T-helper 1 cell treated with Interleukin-12 subunit alpha and Interleukin-12 subunit beta and Interleukin-4 antibody, amounts not matched to agents 30 ng/mL and 1 ng/mL, for 36 hours (primary cell): ENCODE results near the gene NHEJ1. TPM values are rescaled to one million over a fixed set of nuclear protein-coding genes. Genes with fewer than 3 reads are reported as not detected.

Experiments
- intact Hi-C: fragments of 100-400 bp; cut with micrococcal nuclease; formaldehyde crosslinking; loops from one replicate; pipeline ENCODE4 v1.15.1; 2024
- total RNA-seq: library from RNA; stranded (reverse); gene quantifications from 2 replicates; pipeline ENCODE4 v1.2.3, GENCODE V29; 2022

Gene NHEJ1
- total RNA-seq, 1 donor from 2014 or later: 20.4 TPM

GRCh38 chr2:219099329-219099728 is 61.3 kb downstream of the NHEJ1 start:
- intact Hi-C loops: no loop called here

- intact Hi-C loops: no loop called here
These were observed 65.1 kb downstream of the NHEJ1 start for GRCh38 chr2:219095406-219095935.

GRCh38 chr2:219094171-219094570 is 66.4 kb downstream of the NHEJ1 start:
- intact Hi-C loops: no loop called here

- intact Hi-C loops: no loop called here
These were observed 69.9 kb downstream of the NHEJ1 start for GRCh38 chr2:219090436-219091299.

DNA sequence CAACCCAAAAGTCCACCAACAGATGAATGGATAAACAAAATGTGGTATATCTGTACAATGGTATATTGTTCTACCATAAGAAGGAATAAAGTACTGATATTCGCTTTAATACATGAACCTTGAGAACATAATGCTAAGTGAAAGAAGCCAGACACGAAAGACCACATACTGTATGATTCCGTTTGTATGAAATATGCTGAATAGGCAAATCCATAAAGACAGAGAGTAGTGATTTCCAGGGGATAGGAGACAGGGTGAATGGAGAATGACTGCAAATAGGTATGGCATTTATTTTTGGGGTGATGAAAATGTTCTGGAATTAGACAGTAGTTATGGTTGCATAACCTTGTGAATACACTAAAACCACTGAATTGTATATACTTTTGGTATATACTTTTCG is 71.3 kb downstream of the NHEJ1 start:
- intact Hi-C loops: no loop called here

GRCh38 chr2:219087848-219088247 is 72.8 kb downstream of the NHEJ1 start:
- intact Hi-C loops: no loop called here

DNA sequence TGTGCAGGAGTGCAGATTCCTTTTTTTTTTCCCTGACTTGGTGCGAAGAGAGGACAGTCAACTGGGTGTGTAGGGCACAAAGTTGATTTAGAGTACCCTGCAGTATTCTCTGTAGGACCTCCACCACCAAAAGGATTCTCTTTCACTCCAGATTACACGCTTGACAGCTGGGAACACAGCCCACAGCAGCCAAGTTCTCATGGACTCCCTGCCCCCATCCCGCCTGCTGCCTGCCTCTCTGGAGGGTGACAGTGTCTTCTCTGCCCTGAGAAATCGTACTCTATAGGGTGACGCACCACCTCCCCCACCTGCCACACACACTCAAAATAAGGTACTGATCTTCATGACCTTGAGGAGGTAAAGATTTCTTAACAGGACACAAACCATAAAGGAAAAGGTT is 73.3 kb downstream of the NHEJ1 start:
- intact Hi-C loops: no loop called here

GRCh38 chr2:219086196-219086595 is 74.4 kb downstream of the NHEJ1 start:
- intact Hi-C loops: no loop called here

- intact Hi-C loops: no loop called here
These were observed 75.8 kb downstream of the NHEJ1 start for GRCh38 chr2:219084791-219085190.

- intact Hi-C loops: no loop called here
These were observed 78.2 kb downstream of the NHEJ1 start for GRCh38 chr2:219082332-219082958.

- intact Hi-C loops: no loop called here
These were observed 78.8 kb downstream of the NHEJ1 start for GRCh38 chr2:219081701-219082331.

DNA sequence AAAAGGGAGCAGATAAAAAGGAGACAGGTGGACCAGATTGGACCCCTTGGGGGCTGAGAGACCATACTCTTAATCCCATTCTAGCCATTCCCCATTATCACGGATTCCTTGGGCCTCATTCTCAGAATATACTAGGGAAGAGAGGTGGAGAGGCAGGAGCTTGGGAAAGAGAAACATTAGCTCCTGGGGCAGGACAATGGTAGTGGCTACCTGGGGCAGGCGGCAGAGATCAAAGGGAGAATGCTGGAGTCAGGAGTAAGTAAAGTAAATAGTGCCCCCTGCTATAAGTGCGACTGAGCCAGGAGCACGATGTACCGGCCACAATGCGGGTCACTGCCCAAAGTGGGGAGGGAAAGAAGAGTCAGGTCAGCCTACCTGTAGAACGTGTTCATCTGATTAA is 79.5 kb downstream of the NHEJ1 start:
- intact Hi-C loops: no loop called here

DNA sequence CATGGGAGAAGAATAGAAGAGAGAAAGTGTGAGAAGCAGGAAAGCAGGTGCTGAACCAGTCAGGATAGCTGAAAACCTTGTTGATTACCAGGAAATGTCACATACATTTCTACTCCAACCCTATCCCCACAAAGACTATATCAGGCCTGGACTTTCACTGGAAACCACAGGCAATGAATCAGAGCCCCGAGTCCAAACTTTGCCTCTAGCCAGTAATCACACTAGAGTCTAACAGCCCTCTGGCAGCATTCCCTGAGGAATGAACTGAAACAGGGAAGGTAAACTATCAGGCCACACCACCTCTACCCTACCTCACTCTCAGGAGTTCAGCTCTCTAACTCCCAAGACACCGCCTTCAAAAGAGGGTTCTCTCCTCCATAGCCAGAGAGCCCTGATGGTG is 81.2 kb downstream of the NHEJ1 start:
- intact Hi-C loops: no loop called here

GRCh38 chr2:219078951-219079350 is 81.7 kb downstream of the NHEJ1 start:
- intact Hi-C loops: no loop called here

- intact Hi-C loops: no loop called here
These were observed 82.5 kb downstream of the NHEJ1 start for GRCh38 chr2:219078126-219078525.

DNA sequence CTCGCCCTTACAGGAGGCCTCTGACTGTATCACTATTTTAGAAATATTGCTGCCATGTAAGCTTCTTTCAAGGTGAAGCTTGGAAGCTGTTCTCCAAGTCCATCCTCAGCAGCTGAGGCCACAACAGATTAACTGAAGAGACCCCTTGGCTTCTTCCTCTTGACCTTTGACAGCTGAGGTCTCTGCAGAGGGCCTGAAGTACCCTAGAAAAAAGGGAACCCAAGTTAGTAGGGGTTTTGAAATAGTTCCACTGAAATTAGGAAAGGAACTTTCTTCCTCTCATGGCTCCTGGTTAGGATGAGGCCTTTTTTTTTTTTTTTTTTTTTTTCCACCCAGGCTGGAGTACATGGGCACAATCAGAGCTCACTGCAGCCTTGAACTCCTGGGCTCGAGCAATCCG is 84.4 kb downstream of the NHEJ1 start:
- intact Hi-C loops: no loop called here

DNA sequence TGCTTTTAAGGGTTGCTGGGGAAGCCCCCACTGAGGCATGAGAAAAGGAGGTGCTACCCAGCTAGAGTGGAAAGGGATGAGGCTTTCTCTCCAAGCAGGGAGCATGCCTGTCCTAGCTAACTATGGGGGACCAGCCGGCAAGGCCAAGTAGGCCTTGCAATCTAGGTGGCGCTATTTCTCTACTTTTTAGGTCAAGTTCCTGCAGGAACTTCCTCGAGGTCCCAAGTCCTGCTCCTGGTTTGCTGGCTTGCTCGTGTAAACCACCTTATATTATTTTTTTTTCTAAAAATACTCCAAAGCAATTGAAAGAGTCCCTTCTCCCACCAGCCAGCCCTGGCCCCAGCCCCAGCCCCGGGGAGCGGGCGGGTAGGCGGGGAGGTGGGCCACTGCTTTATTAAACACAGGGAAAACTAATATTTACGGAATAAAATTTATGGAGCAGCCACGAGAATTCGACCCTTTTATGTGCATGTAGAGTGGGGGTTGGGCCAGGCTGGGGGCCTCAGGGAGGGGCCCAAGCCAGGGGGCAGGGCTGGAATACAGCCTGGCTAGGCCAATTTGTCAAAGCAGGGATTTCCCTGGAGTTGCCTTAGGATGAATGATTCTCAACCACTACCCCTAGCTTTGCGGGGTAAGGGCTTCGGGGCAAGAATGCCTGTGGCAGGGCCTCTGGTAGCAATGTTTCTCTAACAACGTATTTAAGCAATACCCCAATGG is 87.0 kb downstream of the NHEJ1 start:
- intact Hi-C loops: loop anchor here (1.0 kb wide), 1 partner anchor 46 kb away; no protein-coding TSS in a partner anchor

DNA sequence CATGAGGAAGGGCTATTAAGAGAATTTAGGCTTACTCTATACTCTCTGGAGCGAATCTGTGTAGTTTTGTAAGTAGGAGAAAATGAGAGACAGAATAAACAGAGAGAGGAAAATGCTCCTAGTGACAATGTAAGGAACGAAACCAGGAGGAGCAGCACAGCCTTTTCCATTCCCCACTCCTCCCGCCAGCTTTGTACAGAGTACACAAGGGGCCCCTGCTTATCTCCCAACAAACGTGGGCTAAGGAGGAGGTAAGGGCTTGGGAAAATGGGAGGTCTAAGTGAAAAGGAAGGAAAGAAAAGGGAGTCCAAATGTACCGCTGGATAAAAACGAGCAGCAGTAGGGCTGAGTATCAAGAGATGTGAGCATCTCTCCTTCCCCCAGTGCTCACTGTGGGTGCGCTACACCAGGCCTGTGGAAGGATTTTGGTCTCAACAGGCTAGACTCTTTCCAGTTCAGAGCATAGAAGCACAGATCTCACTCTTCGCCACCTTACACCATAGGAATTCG is 87.8 kb downstream of the NHEJ1 start:
- intact Hi-C loops: loop anchor here (1.0 kb wide), 1 partner anchor 47 kb away; no protein-coding TSS in a partner anchor

DNA sequence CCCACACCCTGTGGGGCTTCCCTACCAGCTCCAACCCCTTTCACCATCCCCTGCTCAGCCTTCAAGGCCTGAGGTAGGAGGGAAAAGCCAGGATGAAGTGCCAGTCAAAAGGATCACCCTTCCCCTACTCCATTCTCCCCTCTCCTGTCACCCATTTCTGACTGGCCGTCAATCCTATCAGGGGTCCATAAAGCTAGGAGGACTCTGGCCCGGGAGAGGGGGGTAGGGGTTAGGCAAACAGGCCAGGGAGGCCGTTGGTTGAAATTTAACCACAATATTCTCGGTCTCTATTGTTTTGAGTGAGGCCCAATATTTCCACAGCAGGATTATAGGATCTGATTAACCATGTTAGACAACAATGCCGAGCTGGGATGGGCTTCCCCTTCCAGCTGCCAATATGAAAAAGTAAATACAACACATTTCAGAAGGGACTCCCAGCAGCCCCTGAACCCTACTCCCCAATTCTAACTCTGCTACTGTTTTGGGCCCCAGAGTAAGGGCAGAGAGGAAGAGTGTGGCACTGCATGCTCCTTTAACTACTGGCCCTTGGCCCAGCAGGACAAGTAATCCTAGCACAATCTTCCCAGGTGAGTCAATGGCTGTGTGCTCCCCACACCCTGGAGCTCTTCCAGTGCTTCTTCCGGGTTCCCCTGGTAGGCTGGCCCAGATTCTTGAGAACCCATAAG is 89.3 kb downstream of the NHEJ1 start:
- intact Hi-C loops: no loop called here

DNA sequence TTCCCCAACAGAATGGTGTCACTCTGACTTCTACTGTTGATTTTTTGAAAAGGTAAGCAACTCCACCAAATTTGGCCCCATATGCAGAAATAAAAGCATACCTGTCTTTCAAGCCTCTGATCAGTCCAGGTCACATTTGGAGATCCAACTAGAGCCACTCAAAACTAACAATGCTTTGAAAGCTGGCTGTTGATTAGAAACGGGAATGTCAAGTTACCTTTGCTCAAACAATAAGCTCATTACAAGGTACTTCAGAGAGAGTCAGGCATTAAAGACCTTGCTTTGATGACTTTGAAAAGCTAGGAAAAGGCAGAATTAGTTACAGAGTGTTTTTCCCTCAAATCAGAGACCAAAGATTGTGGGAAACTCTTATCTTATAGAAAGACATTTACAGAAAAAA is 95.1 kb downstream of the NHEJ1 start:
- intact Hi-C loops: no loop called here

- intact Hi-C loops: no loop called here
These were observed 98.5 kb downstream of the NHEJ1 start for GRCh38 chr2:219062081-219062480.
